CD14-positive monocyte (primary cell): ENCODE data around the gene INPP5A. TPM values are rescaled to one million over a fixed set of nuclear protein-coding genes. Genes with fewer than 3 reads are reported as not detected.
A peak's percentile ranks its signal among the peaks of the same experiment; 100 is the strongest.

Source experiments
- DNase-seq, 3 donors: peaks; one replicate each; pipeline ENCODE4 v3.0.0-alpha.2; 2011 to 2022
- H2AFZ ChIP-seq: 2 replicates; pipeline ENCODE4 v1.6.0; 2012; ENCODE audit warnings: mild to moderate bottlenecking, low read depth, low read length, inconsistent platforms; ENCODE audit not compliant: insufficient read depth, poor library complexity, severe bottlenecking
- H3K27ac ChIP-seq, 2 donors: 1 replicate in 1 of 2; 2 replicates in 1 of 2; pipeline ENCODE4 v1.5.1; 2012 to 2013; ENCODE audit warnings: low read length in 2 of 2, control low read depth in 1 of 2, inconsistent platforms in 1 of 2, low read depth in 1 of 2, mild to moderate bottlenecking in 1 of 2
- H3K27me3 ChIP-seq, 2 donors: one replicate each; pipeline versions ENCODE4 v1.6.0 to v1.6.1; 2011 to 2013; ENCODE audit warnings: low read length in 2 of 2; ENCODE audit not compliant: control insufficient read depth in 2 of 2, insufficient read depth in 2 of 2
- H3K36me3 ChIP-seq, 2 donors: replicated peaks in 1 of 2; 1 replicate in 1 of 2; 2 replicates in 1 of 2; pipeline versions ENCODE4 v1.5.1 to v1.6.1; 2012 to 2013; ENCODE audit warnings: low read length in 2 of 2, control low read depth in 1 of 2, inconsistent platforms in 1 of 2, mild to moderate bottlenecking in 1 of 2; ENCODE audit not compliant: insufficient read depth in 2 of 2, control insufficient read depth in 1 of 2
- H3K4me1 ChIP-seq, 2 donors: 1 replicate in 1 of 2; 2 replicates in 1 of 2; pipeline versions ENCODE4 v1.5.1 to v1.6.1; 2012 to 2013; ENCODE audit warnings: low read length in 2 of 2, control low read depth in 1 of 2, inconsistent platforms in 1 of 2, mild to moderate bottlenecking in 1 of 2, moderate library complexity in 1 of 2; ENCODE audit not compliant: insufficient read depth in 2 of 2, control insufficient read depth in 1 of 2
- H3K4me2 ChIP-seq: replicated peaks from 2 replicates; pipeline ENCODE3; 2012; ENCODE audit warnings: low read length, moderate library complexity, mild to moderate bottlenecking; ENCODE audit not compliant: poor library complexity, severe bottlenecking; ENCODE audit errors: extremely low read depth
- H3K4me3 ChIP-seq, 3 experiments: fragments of 200-600 bp in 1 of 3; sonication (generic) in 1 of 3; replicated peaks in 1 of 3; 1 replicate in 2 of 3; 2 replicates in 1 of 3; pipeline ENCODE4 v1.5.1; 2011 to 2013; ENCODE audit warnings: low read length in 3 of 3, mild to moderate bottlenecking in 3 of 3, control low read depth in 2 of 3, low read depth in 2 of 3, inconsistent platforms in 1 of 3, moderate library complexity in 1 of 3
- H3K79me2 ChIP-seq: 2 replicates; pipeline ENCODE4 v1.6.0; 2012; ENCODE audit warnings: mild to moderate bottlenecking, control low read depth, inconsistent platforms, low read length, moderate library complexity; ENCODE audit not compliant: insufficient read depth
- H3K9ac ChIP-seq: 2 replicates; pipeline ENCODE4 v1.6.0; 2017; ENCODE audit warnings: low read length, mild to moderate bottlenecking; ENCODE audit not compliant: insufficient read depth, poor library complexity, severe bottlenecking
- H3K9me3 ChIP-seq, 2 donors: replicated peaks in 1 of 2; 1 replicate in 1 of 2; 2 replicates in 1 of 2; pipeline versions ENCODE4 v1.5.1 to v1.6.1; 2012 to 2013; ENCODE audit warnings: low read length in 2 of 2, control low read depth in 1 of 2; ENCODE audit not compliant: control insufficient read depth in 1 of 2, insufficient read depth in 1 of 2
- H4K20me1 ChIP-seq: 2 replicates; pipeline ENCODE4 v1.6.0; 2012; ENCODE audit warnings: mild to moderate bottlenecking, low read length, control low read depth, moderate library complexity; ENCODE audit not compliant: insufficient read depth
- H3K27ac Mint-ChIP-seq, 7 donors: one replicate each; pipeline ENCODE4 v1.8.0; 2020; ENCODE audit warnings: mild to moderate bottlenecking in 7 of 7, mixed read lengths in 7 of 7, moderate library complexity in 6 of 7, inconsistent platforms in 2 of 7
- H3K27me3 Mint-ChIP-seq, 3 donors: one replicate each; pipeline ENCODE4 v1.8.0; 2021 to 2022; ENCODE audit warnings: low read depth in 3 of 3, mild to moderate bottlenecking in 3 of 3, mixed read lengths in 3 of 3, moderate library complexity in 3 of 3, inconsistent platforms in 1 of 3
- H3K36me3 Mint-ChIP-seq, 2 donors: one replicate each; pipeline ENCODE4 v1.8.0; 2020; ENCODE audit warnings: mixed read lengths in 2 of 2, inconsistent platforms in 1 of 2, mild to moderate bottlenecking in 1 of 2
- H3K4me1 Mint-ChIP-seq: one replicate; pipeline ENCODE4 v1.8.0; 2020; ENCODE audit warnings: mild to moderate bottlenecking, mixed read lengths
- H3K4me3 Mint-ChIP-seq, 2 donors: one replicate each; pipeline ENCODE4 v1.8.0; 2020; ENCODE audit warnings: mild to moderate bottlenecking in 2 of 2, mixed read lengths in 2 of 2, moderate library complexity in 1 of 2
- H3K9me3 Mint-ChIP-seq, 7 donors: one replicate each; pipeline ENCODE4 v1.8.0; 2020 to 2022; ENCODE audit warnings: mixed read lengths in 7 of 7, mild to moderate bottlenecking in 6 of 7, moderate library complexity in 6 of 7, inconsistent platforms in 2 of 7
- CTCF ChIP-seq: fragments of 200-600 bp; IDR thresholded peaks from one replicate; pipeline ENCODE4 v1.8.0; 2022; ENCODE audit warnings: antibody characterized with exemption, mild to moderate bottlenecking
- WGBS: methylation state at CpG from one replicate; pipeline ENCODE4 v1.1.5; 2013; ENCODE audit warnings: missing lambda C conversion rate; ENCODE audit not compliant: insufficient coverage; 5-methylcytosine and 5-hydroxymethylcytosine counted together
- intact Hi-C, 2 donors: fragments of 100-400 bp; cut with micrococcal nuclease; formaldehyde crosslinking; loops; one replicate each; pipeline versions ENCODE4 v1.15.0 to v1.15.1; 2023
- polyA plus RNA-seq, 3 donors: library from polyadenylated mRNA; depleted of rRNA in 1 of 3; unstranded in 2 of 3; stranded (reverse) in 1 of 3; fragments of 300-500 nt in 2 of 3; fragments of >200 nt in 1 of 3; fragmentation: Illumina TruSeq in 2 of 3; gene quantifications; 1 replicate in 2 of 3; 2 replicates in 1 of 3; pipeline ENCODE4 v1.2.3, GENCODE V29; 2012 to 2021

The INPP5A gene
- polyA plus RNA-seq, 3 donors: 0.87 to 17.2 (median 2.9) TPM

- no peaks in the 10 kb centered on the region for H3K9me3 ChIP-seq
- H3K27me3 ChIP-seq: no peaks in the 10 kb centered on the region
- Mint-ChIP-seq H3K9me3 (no peaks in the 10 kb centered on the region), H3K27ac (no peak overlapping the region), H3K4me1 (peaks cover 27% of the 10 kb centered on the region), H3K27me3 (peaks cover 4 to 19% (median 12%) of the 10 kb centered on the region in 3 donors), H3K36me3 (no peaks in the 10 kb centered on the region), H3K4me3 (peak overlapping the region in 1 of 2 donors; percentile 33)
- no peak overlapping the region for H3K27ac ChIP-seq
- no peaks in the 10 kb centered on the region for H3K79me2 ChIP-seq
- no peak for DNase-seq
- no peaks in the 10 kb centered on the region for H3K36me3 ChIP-seq
- intact Hi-C loops: no loop called here
- H4K20me1 ChIP-seq: no peaks in the 10 kb centered on the region
- no peak overlapping the region for H3K9ac ChIP-seq
- no peak for TF ChIP-seq CTCF
- H3K4me1 ChIP-seq: peaks cover 16 to 20% of the 10 kb centered on the region in 2 donors
- no peak overlapping the region for H3K4me3 ChIP-seq
- no peak overlapping the region for H2AFZ ChIP-seq
- no peak overlapping the region for H3K4me2 ChIP-seq
- 73% methylated on average over 15 of the region's 15 CpGs for WGBS
Observed at GRCh38 chr10:132498562-132499366, 38.8 kb upstream of the INPP5A start.

GRCh38 chr10:132499367-132499685 lies 38.3 kb upstream of the INPP5A start:
- intact Hi-C loops: no loop called here
- Histone ChIP-seq H3K4me1 (peaks cover 16 to 20% of the 10 kb centered on the region in 2 donors), H3K9me3 (no peaks in the 10 kb centered on the region), H4K20me1 (no peaks in the 10 kb centered on the region), H3K4me2 (no peak overlapping the region), H3K27me3 (no peaks in the 10 kb centered on the region), H3K79me2 (no peaks in the 10 kb centered on the region), H3K9ac (no peak overlapping the region), H3K4me3 (no peak overlapping the region), H2AFZ (no peak overlapping the region), H3K36me3 (no peaks in the 10 kb centered on the region), H3K27ac (no peak overlapping the region)
- no peak for TF ChIP-seq CTCF
- Mint-ChIP-seq H3K27me3 (peaks cover 4 to 19% (median 10%) of the 10 kb centered on the region in 3 donors), H3K4me3 (no peak overlapping the region), H3K9me3 (no peaks in the 10 kb centered on the region), H3K27ac (no peak overlapping the region), H3K4me1 (peaks cover 27% of the 10 kb centered on the region), H3K36me3 (no peaks in the 10 kb centered on the region)
- 86% methylated on average over 5 of the region's 10 CpGs for WGBS
- no peak for DNase-seq
